Uterus (tissue), 4 donors: ENCODE measurements around the gene ECI1. TPM values are rescaled to one million over a fixed set of nuclear protein-coding genes. Genes with fewer than 3 reads are reported as not detected.

Experiments
- DNase-seq, 2 donors: peaks; one replicate each; pipeline ENCODE4 v3.0.0-alpha.2; 2019 to 2020
- H3K27ac ChIP-seq, 2 donors: fragments of 200-600 bp; sonication (generic); 1 replicate in 1 of 2; 2 replicates in 1 of 2; pipeline ENCODE4 v1.5.1; 2016 to 2018
- H3K27me3 ChIP-seq, 2 donors: fragments of 200-600 bp; sonication (generic); one replicate each; pipeline ENCODE4 v1.5.1; 2018 to 2019; ENCODE audit warnings: control low read depth in 1 of 2
- H3K36me3 ChIP-seq, 2 donors: fragments of 200-600 bp; sonication (generic); one replicate each; pipeline ENCODE4 v1.5.1; 2019; ENCODE audit warnings: control low read depth in 1 of 2
- H3K4me1 ChIP-seq, 2 donors: fragments of 200-600 bp; sonication (generic); one replicate each; pipeline ENCODE4 v1.5.1; 2018 to 2019; ENCODE audit warnings: control low read depth in 1 of 2
- H3K4me3 ChIP-seq, 2 donors: fragments of 200-600 bp; sonication (generic); 1 replicate in 1 of 2; 2 replicates in 1 of 2; pipeline ENCODE4 v1.5.1; 2018 to 2019; ENCODE audit warnings: mild to moderate bottlenecking in 1 of 2
- H3K9me3 ChIP-seq, 2 donors: fragments of 200-600 bp; sonication (generic); one replicate each; pipeline ENCODE4 v1.5.1; 2019; ENCODE audit warnings: control low read depth in 1 of 2
- CTCF ChIP-seq, 4 experiments: fragments of 200-600 bp in 2 of 4; fragments of 450-650 bp in 2 of 4; sonication (generic) in 2 of 4; IDR thresholded peaks; one replicate each; pipeline ENCODE4 v1.5.1; 2016 to 2019; ENCODE audit warnings: antibody characterized with exemption in 4 of 4, mild to moderate bottlenecking in 2 of 4, moderate library complexity in 1 of 4
- POLR2A ChIP-seq, 2 donors: fragments of 450-650 bp; IDR thresholded peaks; one replicate each; pipeline ENCODE4 v1.6.1; 2016; ENCODE audit warnings: antibody characterized with exemption in 2 of 2, mild to moderate bottlenecking in 1 of 2, moderate library complexity in 1 of 2
- intact Hi-C: fragments of 100-400 bp; cut with DNase I; formaldehyde crosslinking; loops from one replicate; pipeline ENCODE4 v1.15.1; 2023; ENCODE audit warnings: low total_unique reads
- microRNA counts, 2 donors: library from miRNA; unstranded; fragments of <30 nt; microRNA quantifications; one replicate each; lab custom pipeline; 2016 to 2017
- microRNA-seq: library from miRNA; unstranded; fragments of <30 nt; microRNA quantifications from one replicate; pipeline ENCODE4, GENCODE V29; 2016; ENCODE audit warnings: borderline microRNAs expressed, borderline replicate concordance
- small RNA-seq: library from RNA; depleted of rRNA; stranded (forward); fragments of <200 nt; gene quantifications from one replicate; pipeline ENCODE3, GENCODE V24; 2016
- total RNA-seq, 4 donors: library from RNA; depleted of rRNA in 3 of 4; stranded (reverse); fragments of >200 nt in 3 of 4; gene quantifications; one replicate each; pipeline versions ENCODE4 v1.1.0 to v1.2.4, GENCODE V29; 2014 to 2023
- donor health status: DM: yes; HTN: yes; CAD: no.

Gene ECI1
- total RNA-seq, 4 donors from 2014 or later: 4.9 to 89.1 (median 40.1) TPM

GRCh38 chr16:2190659-2191445 lies 60.5 kb downstream of the ECI1 start:
- intact Hi-C loops: no loop called here
- Histone ChIP-seq H3K36me3 (no peaks in the 10 kb centered on the region), H3K9me3 (no peaks in the 10 kb centered on the region), H3K4me1 (peaks cover 0 to 8% of the 10 kb centered on the region in 2 donors), H3K27me3 (peaks cover 0 to 11% of the 10 kb centered on the region in 2 donors), H3K4me3 (no peak overlapping the region), H3K27ac (no peak overlapping the region)
- no peak for DNase-seq
- TF ChIP-seq POLR2A (IDR thresholded peaks at IDR 0.05) (no peak), CTCF (IDR thresholded peaks at IDR 0.05) (no peak)

- Histone ChIP-seq H3K27ac (no peak overlapping the region), H3K27me3 (peaks cover 0 to 5% of the 10 kb centered on the region in 2 donors), H3K9me3 (no peaks in the 10 kb centered on the region), H3K36me3 (no peaks in the 10 kb centered on the region), H3K4me3 (no peak overlapping the region), H3K4me1 (peaks cover 0 to 1% of the 10 kb centered on the region in 2 donors)
- TF ChIP-seq CTCF (IDR thresholded peaks at IDR 0.05) (no peak), POLR2A (IDR thresholded peaks at IDR 0.05) (no peak)
- DNase-seq: no peak
- intact Hi-C loops: no loop called here
These were observed 61.3 kb downstream of the ECI1 start for GRCh38 chr16:2190002-2190658.

MicroRNAs encoded within 50 kb of the gene (microRNA counts, 767-probe panel; counts per million panel counts)
- 0 counts per million in 2 donors for microRNA hsa-miR-940 (lab: Ali Mortazavi, UCI)

Small RNAs within 50 kb of the gene (microRNA-seq; reads per million reads assigned to microRNA genes)
- gene MIR3677: not detected
- gene MIR4717: not detected

Small RNAs within 50 kb of the gene (small RNA-seq; reads per million reads assigned to genes)
- gene MIR3677 (not detected), gene MIR4717 (not detected)

Other genes with a start within 250 kb of the ECI1 start
- gene ZNF598, start 241.8 kb downstream of the ECI1 start, total RNA-seq: 10 to 100 TPM; 16.9 to 50.0 (median 34.6) TPM
- gene NPW, start 231.8 kb downstream of the ECI1 start, total RNA-seq: 1 to 10 TPM in 1 of 4 donors, not detected in 3; 1.5 TPM
- 10 to 100 TPM; 10.3 to 97.1 (median 33.1) TPM for gene NHERF2, start 224.7 kb downstream of the ECI1 start, total RNA-seq
- 10 to 100 TPM; 18.8 to 58.4 (median 27.6) TPM for gene NTHL1, start 203.8 kb downstream of the ECI1 start, total RNA-seq
- gene TSC2, start 203.6 kb downstream of the ECI1 start, total RNA-seq: 100 to 1,000 TPM in 2 of 4 donors, 10 to 100 TPM in 2; 53.8 to 347 (median 131) TPM
- 100 to 1,000 TPM; 149 to 383 (median 197) TPM for gene PKD1, start 115.7 kb downstream of the ECI1 start, total RNA-seq
- gene RAB26, start 103.0 kb downstream of the ECI1 start, total RNA-seq: under 1 TPM in 1 of 4 donors, not detected in 3; 0.21 TPM
- 10 to 100 TPM; 15.3 to 97.1 (median 51.7) TPM for gene TRAF7, start 95.8 kb downstream of the ECI1 start, total RNA-seq
- 1 to 10 TPM in 1 of 4 donors, under 1 TPM in 1, not detected in 2; 0.40 to 2.7 TPM for gene CASKIN1, start 55.0 kb downstream of the ECI1 start, total RNA-seq
- gene MLST8, start 46.1 kb downstream of the ECI1 start, total RNA-seq: 10 to 100 TPM in 3 of 4 donors, 1 to 10 TPM in 1; 9.3 to 32.8 (median 21.5) TPM
- 10 to 100 TPM in 1 of 4 donors, 1 to 10 TPM in 3; 1.2 to 16.9 (median 1.7) TPM for gene BRICD5, start 40.7 kb downstream of the ECI1 start, total RNA-seq
- gene PGP, start 36.7 kb downstream of the ECI1 start, total RNA-seq: 10 to 100 TPM in 2 of 4 donors, 1 to 10 TPM in 2; 2.6 to 14.4 (median 10.4) TPM
- gene E4F1, start 28.0 kb downstream of the ECI1 start, total RNA-seq: 10 to 100 TPM in 3 of 4 donors, 1 to 10 TPM in 1; 8.2 to 41.8 (median 29.9) TPM
- gene DNASE1L2, start 15.1 kb downstream of the ECI1 start, total RNA-seq: 1 to 10 TPM in 1 of 4 donors, under 1 TPM in 1, not detected in 2; 0.97 to 1.2 TPM
- 100 to 1,000 TPM in 1 of 4 donors, 10 to 100 TPM in 3; 36.1 to 175 (median 85.5) TPM for gene RNPS1, start 16.5 kb upstream of the ECI1 start, total RNA-seq
- gene ABCA3, start 89.1 kb upstream of the ECI1 start, total RNA-seq: 10 to 100 TPM in 1 of 4 donors, 1 to 10 TPM in 3; 1.3 to 18.7 (median 4.7) TPM
- 10 to 100 TPM in 1 of 4 donors, 1 to 10 TPM in 1, under 1 TPM in 1, not detected in 1; under 0.01 to 11.8 (median 1.9) TPM for gene CCNF, start 177.9 kb upstream of the ECI1 start, total RNA-seq
- gene TEDC2, start 208.5 kb upstream of the ECI1 start, total RNA-seq: 1 to 10 TPM in 2 of 4 donors, not detected in 2; 1.8 to 7.0 TPM
- 10 to 100 TPM in 1 of 4 donors, 1 to 10 TPM in 1, not detected in 2; 1.3 to 15.5 TPM for gene NTN3, start 219.7 kb upstream of the ECI1 start, total RNA-seq
- gene TBC1D24, start 223.5 kb upstream of the ECI1 start, total RNA-seq: 10 to 100 TPM in 1 of 4 donors, 1 to 10 TPM in 2, under 1 TPM in 1; 0.59 to 21.6 (median 4.6) TPM